DMS153 treated with DMSO at 0.1 percent for 48 hours (cell line): ENCODE measurements around the gene NCBP3.
"Not testable (repeated sequence)": the region's sequence is repeated elsewhere in the genome, so short reads cannot be mapped to it uniquely, and the experiment has no call there.

Experiments
- DNase-seq: peaks from one replicate; lab custom pipeline; 2025; ENCODE audit not compliant: unreplicated experiment; lab: John Stamatoyannopoulos, UW

The NCBP3 gene

DNA sequence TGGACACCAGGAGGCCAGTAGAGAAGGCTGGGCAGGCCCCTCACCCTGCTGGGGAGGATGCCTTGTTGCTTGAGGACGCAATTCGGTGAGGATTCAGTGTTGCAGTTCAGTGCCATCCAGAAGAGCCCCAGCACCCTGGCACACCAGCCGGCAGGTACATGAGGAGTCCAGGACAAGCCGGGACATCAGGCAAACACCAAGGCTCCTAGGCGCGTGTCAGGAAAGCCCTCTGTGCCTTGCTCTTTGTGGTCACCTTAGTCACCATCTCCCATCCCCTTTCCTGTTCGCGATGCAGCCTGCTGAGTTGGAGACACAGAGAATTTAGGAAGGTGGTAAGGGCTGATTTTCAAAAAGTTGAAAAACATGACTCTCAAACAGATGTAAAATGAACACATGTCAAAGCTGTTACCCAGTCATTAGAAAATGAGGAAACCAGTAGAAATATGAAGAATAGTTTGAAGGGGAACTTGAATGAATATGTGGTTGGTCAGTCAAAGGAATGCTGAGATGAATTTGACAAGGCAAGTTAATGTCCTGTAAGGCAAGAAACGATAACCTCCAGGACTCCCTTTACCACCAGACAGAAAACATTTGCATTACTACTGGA lies 2.3 kb upstream of the NCBP3 start:
- DNase-seq, result no peak

DNA sequence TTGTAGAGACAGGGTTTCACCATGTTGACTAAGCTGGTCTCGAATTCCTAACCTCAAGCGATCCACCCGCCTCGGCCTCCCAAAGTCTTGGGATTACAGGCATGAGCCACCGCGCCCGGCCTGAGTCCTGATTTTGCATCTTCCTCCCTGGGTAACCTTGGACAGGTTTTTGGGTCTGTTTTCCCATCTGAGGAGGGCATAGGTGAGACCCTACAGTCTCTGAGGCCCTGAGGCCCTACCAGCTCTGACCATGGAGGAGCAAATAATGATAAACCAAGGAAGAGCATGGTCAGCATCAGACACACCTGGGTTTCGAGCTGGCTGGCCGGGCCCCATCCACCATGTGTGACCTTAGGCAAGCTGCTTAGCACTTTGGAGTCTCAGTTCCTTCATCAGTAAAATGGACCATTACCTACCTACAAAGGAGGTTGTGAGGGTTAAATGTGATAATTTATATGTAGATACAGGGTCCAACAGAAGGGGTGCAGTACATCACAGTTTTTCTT lies 1.2 kb upstream of the NCBP3 start:
- DNase-seq, result no peak

GRCh38 chr17:3846437-3847164 lies 555 bp upstream of the NCBP3 start:
- no peak for DNase-seq

DNA sequence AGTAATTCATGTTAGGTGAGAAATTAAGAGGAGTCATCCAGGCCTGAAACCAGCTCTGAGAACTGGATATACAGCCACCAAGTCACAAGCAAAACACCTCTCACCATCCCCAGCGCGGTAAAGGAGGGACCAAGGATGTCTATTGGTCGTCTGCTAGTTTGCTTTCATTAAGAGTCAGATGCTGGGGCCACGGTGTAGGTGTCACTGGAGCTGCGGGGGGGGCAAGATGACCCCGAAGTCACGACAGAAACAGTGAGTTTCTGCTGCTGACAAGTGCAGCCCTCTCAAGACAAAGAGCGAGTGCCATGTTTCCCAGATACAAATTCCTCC lies 790 bp downstream of the NCBP3 start:
- DNase-seq, result no peak

- DNase-seq, result not testable (repeated sequence)
Observed at GRCh38 chr17:3844556-3844955, 1.5 kb downstream of the NCBP3 start.

DNA sequence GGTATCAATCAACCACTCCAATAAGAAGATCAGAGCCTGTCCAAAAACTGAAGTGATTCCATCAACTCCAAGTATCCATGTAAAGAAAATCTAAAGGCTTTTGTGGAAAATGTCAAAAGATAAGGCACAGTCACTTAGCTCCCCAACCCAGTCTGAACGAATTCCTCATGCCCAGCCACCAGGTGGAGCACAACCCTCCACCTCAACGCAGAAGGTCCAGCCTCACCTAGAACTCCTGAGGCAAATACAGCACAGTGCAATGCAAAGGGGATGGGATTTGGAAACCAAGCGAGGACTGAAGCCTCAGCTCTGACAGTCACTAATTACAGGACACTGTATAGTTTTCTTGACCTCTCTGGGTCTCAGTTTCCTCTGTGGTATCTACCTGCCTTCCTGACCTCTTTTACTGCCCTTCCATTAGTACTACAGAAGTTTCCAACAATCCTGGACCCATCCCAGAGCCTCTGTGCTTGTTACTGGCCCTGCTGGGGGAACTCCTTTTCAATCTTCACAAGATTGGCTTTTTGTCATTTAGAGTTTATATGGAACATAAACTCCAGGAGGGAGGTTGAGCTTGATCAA lies 2.0 kb downstream of the NCBP3 start:
- DNase-seq, result no peak

DNA sequence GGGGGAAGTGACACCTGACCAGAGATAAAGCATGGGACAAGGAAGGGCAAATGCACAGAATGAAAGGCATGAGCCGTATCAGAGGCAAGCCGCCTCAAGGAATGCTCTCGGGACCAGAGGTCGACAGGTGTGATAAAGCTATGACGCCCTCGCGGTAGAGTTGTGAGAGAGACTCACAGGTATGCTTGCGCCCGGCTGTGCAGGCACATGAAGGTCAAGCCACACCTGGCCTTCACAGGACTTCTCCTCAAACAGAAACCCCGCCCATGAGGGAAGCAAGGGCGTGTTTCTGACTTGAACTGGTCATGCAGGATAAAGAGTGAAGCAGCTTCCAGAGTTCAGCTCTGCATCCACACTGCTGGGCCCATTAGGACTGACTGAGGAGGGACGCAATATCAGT lies 7.8 kb downstream of the NCBP3 start:
- no peak for DNase-seq

- DNase-seq, result no peak
Observed at GRCh38 chr17:3836551-3836950, 9.5 kb downstream of the NCBP3 start.

DNA sequence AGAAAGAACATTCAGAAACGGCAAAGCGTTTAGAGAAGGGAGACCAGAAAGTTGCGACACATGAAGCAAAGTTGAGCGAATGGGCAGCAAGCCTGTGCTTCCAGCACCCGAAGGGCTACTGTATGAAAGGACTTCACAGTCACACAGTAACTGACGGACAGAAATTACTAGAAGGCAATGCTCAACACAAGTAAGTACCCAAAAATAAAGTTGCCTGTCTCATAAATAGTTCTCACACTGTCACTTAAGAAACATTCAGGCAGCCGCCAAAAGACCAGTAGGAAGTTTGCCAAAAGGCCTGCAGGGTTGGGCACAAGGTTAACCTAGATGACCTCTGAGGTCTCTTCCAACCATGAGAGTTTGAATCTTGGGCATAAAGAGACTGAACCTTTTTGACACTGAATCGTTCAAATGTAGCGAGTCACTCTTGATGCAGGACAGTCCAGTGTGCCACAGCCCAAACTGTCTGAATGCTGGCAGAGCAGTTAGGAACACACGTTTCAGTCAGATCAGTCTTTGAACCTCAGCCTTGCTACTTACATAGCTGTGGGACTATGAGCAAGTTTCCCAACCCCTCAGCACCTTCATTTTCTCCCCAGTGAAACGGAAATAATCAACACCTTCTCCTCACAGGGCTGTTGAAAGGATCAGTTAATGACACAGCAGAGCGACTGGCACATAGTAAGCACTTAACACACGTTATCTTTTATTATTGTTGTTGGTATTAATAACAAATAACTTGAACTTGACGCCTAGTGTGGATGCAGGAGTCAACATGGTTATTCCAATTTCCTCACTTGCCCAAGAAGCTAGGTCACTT lies 10.4 kb downstream of the NCBP3 start:
- no peak for DNase-seq

GRCh38 chr17:3834811-3835210 lies 11.2 kb downstream of the NCBP3 start:
- no peak for DNase-seq

- DNase-seq, result no peak
Observed at GRCh38 chr17:3828852-3829232, 17.2 kb downstream of the NCBP3 start.

GRCh38 chr17:3828151-3828851 lies 17.7 kb downstream of the NCBP3 start:
- no peak for DNase-seq

DNA sequence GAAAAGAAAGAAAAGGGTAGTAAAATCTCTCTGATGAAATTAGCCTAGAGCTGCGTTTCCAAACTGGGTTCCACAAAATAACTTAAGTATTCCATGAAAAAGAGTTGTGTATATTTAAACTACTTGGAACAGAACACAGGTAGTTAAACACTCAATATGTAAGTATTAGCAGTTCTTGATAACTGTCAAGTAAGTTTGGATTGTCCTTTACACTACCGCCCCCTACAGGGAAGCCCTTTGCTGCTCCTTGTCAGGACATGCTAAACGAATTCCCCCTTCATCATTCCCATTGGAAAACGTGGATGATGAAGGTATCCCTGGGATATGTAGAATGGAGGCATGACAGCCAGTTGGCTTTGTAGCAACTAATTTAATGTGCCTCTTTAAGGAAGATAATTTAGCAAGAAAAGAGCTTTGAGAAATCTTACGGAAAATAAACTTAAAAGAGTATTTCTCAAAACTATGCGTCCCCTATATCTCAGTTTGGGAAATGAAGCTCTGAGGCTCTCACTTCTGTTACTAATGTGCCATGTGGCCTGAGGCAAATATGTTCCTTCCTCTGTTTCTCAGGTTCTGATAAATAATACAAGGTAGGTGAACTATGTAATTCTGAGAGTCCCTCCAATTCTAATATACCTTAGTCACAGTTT lies 18.8 kb downstream of the NCBP3 start:
- DNase-seq, result peak; percentile 1

- no peak for DNase-seq
Observed at GRCh38 chr17:3826191-3826590, 19.9 kb downstream of the NCBP3 start.

DNA sequence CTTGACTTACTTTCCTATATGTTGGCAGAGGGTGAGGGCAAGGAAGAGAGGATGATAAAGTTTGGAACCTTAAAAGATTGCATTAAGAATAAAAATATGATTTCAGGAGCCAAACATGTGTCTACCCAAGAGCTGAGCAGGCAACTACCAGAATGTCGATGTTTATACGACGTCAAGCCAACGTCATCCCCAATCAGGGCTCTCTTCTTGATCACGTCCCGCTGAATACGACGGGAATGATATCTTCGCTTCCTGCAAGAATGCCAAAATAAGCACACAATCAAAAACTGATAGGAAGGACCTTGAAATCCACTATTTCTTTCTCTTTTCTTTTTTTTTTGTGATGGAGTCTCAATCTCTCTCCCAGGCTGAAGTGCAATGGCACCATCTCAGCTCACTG lies 24.9 kb downstream of the NCBP3 start:
- DNase-seq, result no peak

GRCh38 chr17:3818786-3819185 lies 27.3 kb downstream of the NCBP3 start:
- DNase-seq, result no peak

GRCh38 chr17:3817851-3818605 lies 28.0 kb downstream of the NCBP3 start:
- DNase-seq, result no peak

DNA sequence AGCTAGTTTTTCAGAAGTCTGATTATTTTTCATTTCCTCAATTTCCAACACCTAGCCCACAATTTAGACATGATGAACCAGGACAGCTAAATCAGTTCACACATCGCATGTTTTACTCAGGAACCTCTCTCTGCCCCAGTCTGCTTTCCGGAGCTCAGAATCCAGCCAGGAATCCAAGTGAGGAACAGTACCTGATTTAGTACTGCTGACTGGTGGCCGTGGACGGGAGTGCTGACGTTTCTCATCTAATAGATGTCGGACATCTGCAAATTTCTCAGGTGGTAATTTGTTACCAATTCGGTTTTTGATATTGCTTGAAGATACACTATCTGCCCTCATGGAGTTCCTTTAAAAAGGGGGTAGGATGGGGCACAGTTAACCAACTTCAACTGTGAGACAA lies 30.1 kb downstream of the NCBP3 start:
- no peak for DNase-seq

DNA sequence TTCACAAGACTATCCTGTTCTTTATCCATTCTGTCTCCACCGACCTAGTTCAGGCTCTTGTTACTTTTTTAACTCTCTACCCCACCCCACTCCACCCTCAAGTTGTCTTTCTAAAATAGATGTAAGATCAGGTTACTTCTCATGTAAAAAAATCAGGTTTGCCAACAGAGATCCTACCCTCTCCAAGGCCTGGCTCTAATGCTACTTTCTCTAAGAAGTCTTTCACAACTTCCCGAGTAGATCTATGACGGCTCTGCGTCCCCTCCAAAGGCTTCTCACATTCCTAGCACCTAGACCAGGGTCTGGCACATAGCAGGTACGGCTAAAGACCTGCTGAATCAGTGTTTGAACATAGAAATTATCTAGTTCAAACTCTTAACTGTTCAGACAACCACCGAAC lies 30.9 kb downstream of the NCBP3 start:
- DNase-seq, result no peak

DNA sequence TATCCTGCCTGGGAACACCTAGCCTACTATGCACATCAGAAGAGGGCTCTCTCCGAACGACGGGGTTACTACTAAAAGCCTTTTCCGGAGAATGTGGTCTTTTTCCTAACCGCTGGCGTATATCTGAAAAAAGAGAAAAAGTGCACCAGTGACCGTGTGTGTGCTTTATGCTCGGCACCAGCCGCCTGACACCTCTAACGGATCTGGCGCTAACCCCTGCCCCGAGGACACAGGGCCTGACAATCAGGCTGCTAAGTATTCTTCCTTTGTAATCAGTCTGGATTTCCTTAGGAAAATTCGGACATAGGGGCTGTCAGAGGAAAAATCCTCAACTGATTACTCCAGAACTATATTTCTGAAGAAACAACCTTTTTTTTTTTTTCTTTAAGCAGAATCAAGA lies 31.7 kb downstream of the NCBP3 start:
- DNase-seq, result no peak
